Inflammatory macrophage treated with lipopolysaccharide for 1 hour (primary cell): ENCODE results near the gene GNAL.

Experiments
- DNase-seq, 2 donors: peaks; one replicate each; pipeline ENCODE4 v3.0.0-alpha.2; 2020 to 2022

The GNAL gene

GRCh38 chr18:11857177-11857887 is 168.3 kb downstream of the GNAL start:
- DNase-seq = peak; percentile 78 to 94

GRCh38 chr18:11859282-11859830 is 170.3 kb downstream of the GNAL start:
- DNase-seq = no peak

GRCh38 chr18:11859903-11860407 is 170.9 kb downstream of the GNAL start:
- DNase-seq = peak; percentile 19 to 23

- no peak for DNase-seq
These were observed 171.8 kb downstream of the GNAL start for GRCh38 chr18:11860594-11861450.

- DNase-seq = no peak
These were observed 172.7 kb downstream of the GNAL start for GRCh38 chr18:11861583-11862288.

GRCh38 chr18:11862468-11863137 is 173.5 kb downstream of the GNAL start:
- no peak for DNase-seq

GRCh38 chr18:11864471-11864870 is 175.4 kb downstream of the GNAL start:
- no peak for DNase-seq

- no peak for DNase-seq
These were observed 176.0 kb downstream of the GNAL start for GRCh38 chr18:11865071-11865470.

- DNase-seq = no peak
These were observed 177.3 kb downstream of the GNAL start for GRCh38 chr18:11866329-11866728.

- no peak for DNase-seq
These were observed 177.7 kb downstream of the GNAL start for GRCh38 chr18:11866764-11867163.

GRCh38 chr18:11868230-11868629 is 179.2 kb downstream of the GNAL start:
- no peak for DNase-seq

- no peak for DNase-seq
These were observed 182.4 kb downstream of the GNAL start for GRCh38 chr18:11871501-11871900.

GRCh38 chr18:11872479-11873136 is 183.5 kb downstream of the GNAL start:
- DNase-seq = no peak

GRCh38 chr18:11873670-11874340 is 184.7 kb downstream of the GNAL start:
- DNase-seq = no peak

- no peak for DNase-seq
These were observed 185.6 kb downstream of the GNAL start for GRCh38 chr18:11874676-11875075.

GRCh38 chr18:11877497-11878135 is 188.6 kb downstream of the GNAL start:
- no peak for DNase-seq

- DNase-seq = no peak
These were observed 191.7 kb downstream of the GNAL start for GRCh38 chr18:11880586-11881304.

- DNase-seq = no peak
These were observed 193.6 kb downstream of the GNAL start for GRCh38 chr18:11882636-11883035.

GRCh38 chr18:11883153-11883552 is 194.1 kb downstream of the GNAL start:
- peak; percentile 76 to 78 for DNase-seq
